Measurements from ENCODE around the gene CIC. TPM values are rescaled to one million over a fixed set of nuclear protein-coding genes. Genes with fewer than 3 reads are reported as not detected.

CIC gene
- total RNA-seq, 4 donors from 2014 or later, result 27.0 to 74.1 (median 41.3) TPM

DNA sequence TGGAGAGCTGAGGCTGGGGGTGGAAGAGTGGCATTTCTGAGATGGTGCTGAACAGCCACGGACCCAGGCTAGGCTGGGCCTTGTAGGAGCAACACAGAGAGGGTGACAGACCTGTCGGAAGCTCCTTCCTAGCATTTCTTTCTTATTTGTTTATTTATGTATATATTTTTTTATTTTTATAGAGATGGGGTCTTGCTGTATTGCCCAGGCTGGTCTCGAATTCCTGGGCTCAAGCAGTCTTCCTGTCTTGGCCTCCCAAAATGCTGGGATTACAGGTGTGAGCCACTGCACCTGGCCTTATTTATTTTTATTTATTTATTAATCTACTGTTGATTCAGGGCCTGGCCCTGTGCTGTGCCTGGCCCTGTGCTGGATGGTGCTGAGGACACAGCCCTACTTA lies 6.5 kb downstream of the CIC start:
- Histone ChIP-seq H3K27ac (peak overlapping the region in 3 of 4 donors; percentile 33 to 99 (median 96)), H3K4me3 (no peak overlapping the region), H3K36me3 (peaks cover 0 to 47% (median 19%) of the 10 kb centered on the region in 3 donors), H3K9me3 (no peaks in the 10 kb centered on the region), H3K4me1 (peaks cover 0 to 84% (median 53%) of the 10 kb centered on the region in 4 donors), H3K27me3 (no peaks in the 10 kb centered on the region)
- no peak for TF ChIP-seq CTCF (IDR thresholded peaks at IDR 0.05)
- no peak for TF ChIP-seq POLR2A (IDR thresholded peaks at IDR 0.05)
- no peak for TF ChIP-seq EP300 (IDR thresholded peaks at IDR 0.05)
- no peak for DNase-seq (ENCODE audit: low spot score in 2 of 2)
- 79 to 81% methylated on average over 3 of the region's 3 CpGs for WGBS, 2 donors

DNA sequence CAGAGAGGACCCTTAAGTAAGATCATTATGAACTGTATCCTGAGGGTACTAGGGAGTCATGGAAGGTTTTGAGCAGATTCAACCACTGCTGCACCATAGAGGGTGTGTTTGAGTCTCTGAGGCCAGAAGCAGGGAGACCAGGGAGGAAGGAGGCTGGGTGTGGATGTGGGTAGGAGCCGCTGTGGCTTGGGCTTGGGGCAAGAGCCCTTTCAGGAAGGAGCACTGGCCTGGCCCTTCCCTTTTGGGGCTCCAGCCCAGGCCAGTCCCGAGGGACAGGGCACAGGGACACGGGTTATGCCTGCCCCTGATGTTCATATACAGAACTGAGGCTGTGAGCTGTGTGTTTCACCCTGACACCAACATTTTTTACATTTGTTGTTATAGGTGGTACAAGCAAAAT lies 7.2 kb downstream of the CIC start:
- Histone ChIP-seq H3K27ac (peak overlapping the region in 3 of 4 donors; percentile 33 to 99 (median 96)), H3K4me1 (peaks cover 0 to 84% (median 51%) of the 10 kb centered on the region in 4 donors)
- 45 to 77% methylated on average over 3 of the region's 3 CpGs for WGBS, 2 donors

GRCh38 chr19:42276821-42277220 lies 7.8 kb downstream of the CIC start:
- no peaks in the 10 kb centered on the region for H3K9me3 ChIP-seq
- H3K36me3 ChIP-seq, result peaks cover 0 to 43% (median 19%) of the 10 kb centered on the region in 3 donors
- no peaks in the 10 kb centered on the region for H3K27me3 ChIP-seq
- 70 to 72% methylated on average over 4 of the region's 4 CpGs for WGBS, 2 donors
- H3K27ac ChIP-seq, result peak overlapping the region in 3 of 4 donors; percentile 96 to 99 (median 97)
- no peak overlapping the region for H3K4me3 ChIP-seq
- TF ChIP-seq POLR2A (IDR thresholded peaks at IDR 0.05) (no peak), EP300 (IDR thresholded peaks at IDR 0.05) (no peak), CTCF (IDR thresholded peaks at IDR 0.05) (no peak)
- no peak for DNase-seq (ENCODE audit: low spot score in 2 of 2)
- peaks cover 0 to 84% (median 52%) of the 10 kb centered on the region in 4 donors for H3K4me1 ChIP-seq

More for the DNA sequence above, 7.2 kb downstream of the CIC start:
- no peak for DNase-seq (ENCODE audit: low spot score in 2 of 2)
- Histone ChIP-seq H3K27me3 (no peaks in the 10 kb centered on the region), H3K4me3 (no peak overlapping the region), H3K9me3 (no peaks in the 10 kb centered on the region), H3K36me3 (peaks cover 0 to 47% (median 19%) of the 10 kb centered on the region in 3 donors)
- no peak for TF ChIP-seq POLR2A (IDR thresholded peaks at IDR 0.05)
- TF ChIP-seq EP300 (IDR thresholded peaks at IDR 0.05), result no peak
- TF ChIP-seq CTCF (IDR thresholded peaks at IDR 0.05), result no peak

DNA sequence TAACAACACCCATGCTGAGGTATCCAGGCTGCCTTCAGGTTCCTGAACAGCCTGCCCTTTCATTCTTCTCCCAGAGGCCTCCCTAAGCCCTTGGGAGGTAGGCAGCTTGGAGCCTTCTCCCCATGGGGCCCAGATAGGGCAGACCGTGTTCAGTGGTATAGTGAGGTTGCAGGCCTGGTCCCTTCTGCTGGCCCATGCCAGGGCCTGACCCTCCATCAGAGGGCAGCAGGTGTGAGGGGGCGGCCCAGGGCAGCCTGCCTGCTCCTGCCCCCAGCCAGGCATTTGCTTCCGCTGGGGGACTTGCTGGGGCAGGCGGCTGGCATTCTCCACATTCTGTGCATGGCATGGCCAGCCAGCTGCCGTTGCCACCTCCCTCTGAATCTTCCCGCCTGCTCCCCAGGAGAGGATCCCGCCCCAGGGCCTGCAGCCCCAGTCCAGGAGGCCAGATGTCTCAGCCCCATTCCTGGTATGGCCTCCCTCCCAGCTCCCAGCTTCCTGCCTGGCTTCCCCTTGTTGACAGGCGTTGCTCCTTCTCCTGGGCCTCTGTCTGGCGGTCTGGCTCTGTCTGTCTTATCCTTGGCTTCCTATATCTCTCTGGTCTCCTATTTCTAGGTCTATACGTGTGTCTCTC lies 8.9 kb downstream of the CIC start:
- no peak for DNase-seq (ENCODE audit: low spot score in 2 of 2)
- H3K27me3 ChIP-seq, result no peaks in the 10 kb centered on the region
- H3K27ac ChIP-seq, result peak overlapping the region; percentile 67 to 99 (median 96)
- TF ChIP-seq CTCF (IDR thresholded peaks at IDR 0.05), result no peak
- TF ChIP-seq EP300 (IDR thresholded peaks at IDR 0.05), result no peak
- no peak for TF ChIP-seq POLR2A (IDR thresholded peaks at IDR 0.05)
- no peaks in the 10 kb centered on the region for H3K9me3 ChIP-seq
- peaks cover 0 to 32% (median 18%) of the 10 kb centered on the region in 3 donors for H3K36me3 ChIP-seq
- 27 to 31% methylated on average over 6 to 10 of the region's 10 CpGs for WGBS, 2 donors
- H3K4me3 ChIP-seq, result no peak overlapping the region
- H3K4me1 ChIP-seq, result peaks cover 3 to 87% (median 60%) of the 10 kb centered on the region in 4 donors

GRCh38 chr19:42278452-42279154 lies 9.6 kb downstream of the CIC start:
- no peaks in the 10 kb centered on the region for H3K27me3 ChIP-seq
- 38 to 49% methylated on average over 5 of the region's 5 CpGs for WGBS, 2 donors
- no peaks in the 10 kb centered on the region for H3K9me3 ChIP-seq
- DNase-seq (ENCODE audit: low spot score in 2 of 2), result no peak
- H3K36me3 ChIP-seq, result peaks cover 0 to 25% (median 11%) of the 10 kb centered on the region in 3 donors
- no peak for TF ChIP-seq CTCF (IDR thresholded peaks at IDR 0.05)
- no peak for TF ChIP-seq EP300 (IDR thresholded peaks at IDR 0.05)
- TF ChIP-seq POLR2A (IDR thresholded peaks at IDR 0.05), result no peak
- H3K27ac ChIP-seq, result peak overlapping the region; percentile 96 to 99 (median 97)
- H3K4me3 ChIP-seq, result no peak overlapping the region
- H3K4me1 ChIP-seq, result peaks cover 3 to 91% (median 65%) of the 10 kb centered on the region in 4 donors

Measured in tibial nerve (tissue), 4 donors.